Breast epithelium (tissue), 3 donors: ENCODE results near the gene AR.

Experiments used
- CTCF ChIP-seq, 3 donors: fragments of 450-650 bp; IDR thresholded peaks; one replicate each; pipeline ENCODE4 v1.5.1; 2016 to 2017; ENCODE audit warnings: antibody characterized with exemption in 3 of 3, mild to moderate bottlenecking in 3 of 3, moderate library complexity in 3 of 3
- POLR2A ChIP-seq: fragments of 450-650 bp; IDR thresholded peaks from one replicate; pipeline ENCODE4 v1.6.1; 2016; ENCODE audit warnings: antibody characterized with exemption, mild to moderate bottlenecking, moderate library complexity
- POLR2AphosphoS5 ChIP-seq, 3 donors: sonication (generic); formaldehyde crosslinking; IDR thresholded peaks; one replicate each; pipeline ENCODE4 v1.6.1; 2017; ENCODE audit warnings: antibody characterized with exemption in 3 of 3

- TF ChIP-seq POLR2A, result no peak
- no peak for TF ChIP-seq CTCF (IDR thresholded peaks at IDR 0.05)
- no peak for TF ChIP-seq POLR2AphosphoS5 (IDR thresholded peaks at IDR 0.05)
Measured at GRCh38 chrX:67777148-67777547, 233.3 kb downstream of the AR start.
